Trophoblast cell (in vitro differentiated cells and primary cell): ENCODE results near the gene PLA2G4B.
A peak's percentile ranks its signal among the peaks of the same experiment; 100 is the strongest.

Experiments
- DNase-seq, 2 donors: peaks; one replicate each; pipeline ENCODE4 v3.0.0-alpha.2; 2016
- H2AFZ ChIP-seq: 2 replicates; pipeline ENCODE4 v1.6.1; 2013; ENCODE audit warnings: low read length, moderate library complexity, mild to moderate bottlenecking; ENCODE audit not compliant: insufficient read depth, poor library complexity
- H2AK5ac ChIP-seq: 2 replicates; pipeline ENCODE4 v1.6.1; 2013; ENCODE audit warnings: mild to moderate bottlenecking, low read length
- H2BK120ac ChIP-seq: 2 replicates; pipeline ENCODE4 v1.6.1; 2013; ENCODE audit warnings: low read length, mild to moderate bottlenecking, moderate library complexity; ENCODE audit not compliant: insufficient read depth, poor library complexity
- H2BK12ac ChIP-seq: 2 replicates; pipeline ENCODE4 v1.6.1; 2013; ENCODE audit warnings: mild to moderate bottlenecking, low read length, moderate library complexity
- H2BK5ac ChIP-seq: 2 replicates; pipeline ENCODE4 v1.6.1; 2013; ENCODE audit warnings: low read length, low read depth, moderate library complexity, mild to moderate bottlenecking; ENCODE audit not compliant: poor library complexity
- H3K14ac ChIP-seq: 2 replicates; pipeline ENCODE4 v1.6.1; 2013; ENCODE audit warnings: mild to moderate bottlenecking, low read length
- H3K18ac ChIP-seq: 2 replicates; pipeline ENCODE4 v1.6.1; 2013; ENCODE audit warnings: mild to moderate bottlenecking, low read length
- H3K23ac ChIP-seq: 2 replicates; pipeline ENCODE4 v1.6.1; 2013; ENCODE audit warnings: low read length
- H3K27ac ChIP-seq: 2 replicates; pipeline ENCODE4 v1.5.1; 2013; ENCODE audit warnings: low read depth, mild to moderate bottlenecking, inconsistent platforms, low read length, moderate library complexity
- H3K27me3 ChIP-seq: 2 replicates; pipeline ENCODE4 v1.6.1; 2013; ENCODE audit warnings: inconsistent platforms, mild to moderate bottlenecking, low read length, moderate library complexity; ENCODE audit not compliant: insufficient read depth
- H3K36me3 ChIP-seq, 2 experiments: 1 replicate in 1 of 2; 2 replicates in 1 of 2; pipeline ENCODE4 v1.6.1; 2013; ENCODE audit warnings: low read length in 2 of 2, mild to moderate bottlenecking in 2 of 2, moderate library complexity in 1 of 2; ENCODE audit not compliant: insufficient read depth in 2 of 2, control insufficient read depth in 1 of 2
- H3K4ac ChIP-seq: 2 replicates; pipeline ENCODE4 v1.6.1; 2013; ENCODE audit warnings: low read depth, mild to moderate bottlenecking, low read length, moderate library complexity
- H3K4me1 ChIP-seq, 2 experiments: 1 replicate in 1 of 2; 2 replicates in 1 of 2; pipeline ENCODE4 v1.6.1; 2013; ENCODE audit warnings: low read length in 2 of 2, mild to moderate bottlenecking in 2 of 2, moderate library complexity in 1 of 2; ENCODE audit not compliant: insufficient read depth in 2 of 2, control insufficient read depth in 1 of 2
- H3K4me2 ChIP-seq: 2 replicates; pipeline ENCODE4 v1.6.1; 2013; ENCODE audit warnings: inconsistent platforms, mild to moderate bottlenecking, low read length, moderate library complexity
- H3K4me3 ChIP-seq: 2 replicates; pipeline ENCODE4 v1.5.1; 2013; ENCODE audit warnings: mild to moderate bottlenecking, low read depth, low read length, inconsistent platforms
- H3K79me1 ChIP-seq: one replicate; pipeline ENCODE4 v1.6.1; 2013; ENCODE audit warnings: low read length
- H3K79me2 ChIP-seq: 2 replicates; pipeline ENCODE4 v1.6.1; 2013; ENCODE audit warnings: low read length, mild to moderate bottlenecking; ENCODE audit not compliant: control insufficient read depth, insufficient read depth, poor library complexity
- H3K9ac ChIP-seq: 2 replicates; pipeline ENCODE4 v1.6.1; 2013; ENCODE audit warnings: mild to moderate bottlenecking, low read length
- H3K9me3 ChIP-seq: 2 replicates; pipeline ENCODE4 v1.6.1; 2013; ENCODE audit warnings: low read depth, mild to moderate bottlenecking, control low read depth, inconsistent platforms, low read length; ENCODE audit not compliant: insufficient read depth
- H4K12ac ChIP-seq: 2 replicates; pipeline ENCODE4 v1.6.1; 2013; ENCODE audit warnings: low read depth, mild to moderate bottlenecking, low read length, moderate library complexity
- H4K8ac ChIP-seq: 2 replicates; pipeline ENCODE4 v1.6.1; 2013; ENCODE audit warnings: low read depth, mild to moderate bottlenecking, low read length, moderate library complexity
- H4K91ac ChIP-seq: one replicate; pipeline ENCODE4 v1.6.1; 2013; ENCODE audit warnings: low read depth, mild to moderate bottlenecking, low read length, moderate library complexity
- WGBS: extraction: QIAGEN DNeasy Blood & Tissue Kit; methylation state at CpG from one replicate; pipeline ENCODE4 v1.1.7; 2013; ENCODE audit warnings: missing lambda C conversion rate; ENCODE audit not compliant: insufficient read length, insufficient coverage; ENCODE audit errors: extremely low coverage; 5-methylcytosine and 5-hydroxymethylcytosine counted together

PLA2G4B gene

DNA sequence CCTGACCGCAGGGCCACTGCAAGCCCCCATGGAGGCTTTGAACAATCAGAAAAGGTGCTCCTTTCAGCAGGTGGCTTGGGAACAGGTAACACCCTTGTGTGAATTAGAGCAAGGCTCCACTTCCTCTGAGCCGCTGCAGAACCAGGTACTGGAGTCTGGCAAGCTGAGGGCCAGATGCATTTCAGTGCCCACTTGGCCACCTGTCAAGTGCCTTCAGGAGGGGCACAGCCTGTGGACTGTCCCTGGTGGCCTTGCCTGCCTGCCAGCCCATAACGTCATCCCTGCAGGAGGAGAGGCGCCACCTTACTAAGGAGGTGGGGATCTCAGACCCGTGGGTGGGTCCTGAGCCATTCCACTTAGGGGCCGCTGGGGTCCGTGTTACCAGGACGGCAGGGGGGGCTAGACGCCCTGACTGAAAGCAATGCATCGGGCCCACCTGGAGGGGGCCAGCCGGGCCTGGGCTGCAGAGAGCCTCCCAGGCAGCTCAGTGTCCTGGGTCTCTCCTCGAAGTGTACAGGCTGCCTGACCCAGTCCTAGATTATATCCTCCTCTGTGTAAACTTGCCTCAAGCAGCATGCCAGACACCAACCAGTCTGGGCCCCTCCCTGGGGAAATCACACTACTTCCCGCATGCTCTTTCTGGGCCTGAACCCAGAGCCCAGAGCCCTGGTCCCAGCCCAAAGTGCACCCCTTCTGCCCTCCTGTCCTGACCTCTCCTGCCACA lies 39.1 kb downstream of the PLA2G4B start:
- Histone ChIP-seq H3K4me3 (peak overlapping the region; percentile 1), H2BK120ac (no peak overlapping the region), H3K36me3 (no peaks in the 10 kb centered on the region), H3K79me2 (no peaks in the 10 kb centered on the region), H2AK5ac (no peak overlapping the region), H3K4ac (no peak overlapping the region), H2BK5ac (no peak overlapping the region), H3K4me1 (peaks cover 5 to 10% of the 10 kb centered on the region in 2 experiments), H3K14ac (no peak overlapping the region), H3K79me1 (no peaks in the 10 kb centered on the region), H3K27me3 (peaks cover 16% of the 10 kb centered on the region), H2BK12ac (no peak overlapping the region), H3K4me2 (no peak overlapping the region), H4K91ac (no peak overlapping the region), H3K23ac (no peak overlapping the region), H4K12ac (no peak overlapping the region), H3K9me3 (peaks cover 2% of the 10 kb centered on the region), H2AFZ (no peak overlapping the region), H3K27ac (no peak overlapping the region), H3K18ac (no peak overlapping the region), H3K9ac (no peak overlapping the region), H4K8ac (no peak overlapping the region)
- no peak for DNase-seq
- WGBS: no CpG with 5 or more reads among the region's 13 CpGs

DNA sequence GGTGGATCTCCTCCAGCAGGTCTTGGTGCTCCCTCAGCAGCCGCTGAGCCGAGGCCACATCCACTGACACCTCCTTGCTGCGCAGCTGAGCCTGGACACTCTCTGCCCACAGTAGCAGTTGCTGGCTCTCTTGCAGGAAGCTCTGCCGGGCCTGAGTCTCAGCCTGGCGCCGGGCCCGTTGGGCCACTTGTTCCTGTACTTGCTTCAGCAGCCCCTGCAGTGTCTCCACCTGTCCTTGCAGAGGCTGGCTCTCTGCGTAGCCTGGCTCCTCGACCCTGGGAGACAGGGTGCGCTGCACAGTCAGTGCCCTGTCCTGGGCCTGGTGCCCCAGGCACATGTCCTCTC lies 39.7 kb downstream of the PLA2G4B start:
- H3K36me3 ChIP-seq: no peaks in the 10 kb centered on the region
- H4K8ac ChIP-seq: no peak overlapping the region
- H2BK5ac ChIP-seq: no peak overlapping the region
- peaks cover 5 to 10% of the 10 kb centered on the region in 2 experiments for H3K4me1 ChIP-seq
- H2AK5ac ChIP-seq: no peak overlapping the region
- no peak overlapping the region for H3K18ac ChIP-seq
- no peak overlapping the region for H3K4me2 ChIP-seq
- H3K23ac ChIP-seq: no peak overlapping the region
- peaks cover 16% of the 10 kb centered on the region for H3K27me3 ChIP-seq
- no peaks in the 10 kb centered on the region for H3K79me2 ChIP-seq
- H3K4me3 ChIP-seq: no peak overlapping the region
- no peak overlapping the region for H3K14ac ChIP-seq
- peaks cover 2% of the 10 kb centered on the region for H3K9me3 ChIP-seq
- H3K9ac ChIP-seq: no peak overlapping the region
- no peak overlapping the region for H2AFZ ChIP-seq
- H4K91ac ChIP-seq: no peak overlapping the region
- no peak for DNase-seq
- H4K12ac ChIP-seq: no peak overlapping the region
- H2BK12ac ChIP-seq: no peak overlapping the region
- H3K4ac ChIP-seq: no peak overlapping the region
- H3K79me1 ChIP-seq: no peaks in the 10 kb centered on the region
- no peak overlapping the region for H2BK120ac ChIP-seq
- WGBS: no CpG with 5 or more reads among the region's 10 CpGs
- no peak overlapping the region for H3K27ac ChIP-seq

- Histone ChIP-seq H3K4me3 (no peak overlapping the region), H3K4ac (no peak overlapping the region), H3K9me3 (peaks cover 2% of the 10 kb centered on the region), H4K12ac (no peak overlapping the region), H2AFZ (no peak overlapping the region), H3K27me3 (peaks cover 16% of the 10 kb centered on the region), H3K4me1 (peaks cover 5 to 10% of the 10 kb centered on the region in 2 experiments), H3K79me2 (no peaks in the 10 kb centered on the region), H3K79me1 (no peaks in the 10 kb centered on the region), H2BK120ac (no peak overlapping the region), H3K14ac (no peak overlapping the region), H2AK5ac (no peak overlapping the region), H2BK5ac (no peak overlapping the region), H3K4me2 (no peak overlapping the region), H3K18ac (no peak overlapping the region), H3K9ac (no peak overlapping the region), H4K91ac (no peak overlapping the region), H2BK12ac (no peak overlapping the region), H3K27ac (no peak overlapping the region), H3K23ac (no peak overlapping the region), H3K36me3 (no peaks in the 10 kb centered on the region), H4K8ac (no peak overlapping the region)
- DNase-seq: no peak
- no CpG with 5 or more reads among the region's 10 CpGs for WGBS
Observed at GRCh38 chr15:41879321-41879845, 40.7 kb downstream of the PLA2G4B start.

DNA sequence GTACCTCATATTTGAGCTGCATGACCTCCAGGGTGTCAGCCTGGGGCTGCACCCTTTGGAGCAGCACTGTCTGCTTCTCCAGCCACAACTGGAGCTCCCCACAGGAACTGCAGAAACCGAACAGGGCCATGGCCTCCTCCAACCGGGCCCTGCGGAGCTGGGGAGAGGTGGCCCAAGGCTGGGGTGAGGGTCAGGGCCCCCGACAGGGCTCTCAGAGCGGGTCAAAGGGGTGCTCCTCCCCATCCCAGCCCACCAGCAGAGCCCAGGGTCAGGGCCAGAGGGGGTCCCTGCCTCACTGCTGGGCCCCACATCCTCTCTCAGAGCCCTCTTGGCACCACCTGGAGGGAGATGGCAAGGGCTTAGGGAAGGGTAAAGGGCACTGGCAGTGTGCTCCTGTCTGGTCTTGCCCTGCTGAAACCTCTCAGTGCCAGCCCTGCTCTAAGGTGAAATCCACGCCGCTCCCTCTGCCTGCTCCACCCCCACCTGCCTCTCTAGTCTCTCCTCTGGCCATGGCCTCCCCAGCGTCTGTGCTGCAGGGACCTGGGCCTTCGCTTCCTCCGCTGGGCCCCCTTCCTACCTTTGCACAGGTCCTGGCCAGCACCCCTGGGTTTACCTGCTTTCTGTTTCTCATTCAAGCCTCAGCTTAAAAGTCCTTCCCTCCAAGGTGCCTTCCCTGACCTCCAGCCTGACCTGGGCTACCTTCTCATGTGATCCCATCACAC lies 41.7 kb downstream of the PLA2G4B start:
- WGBS: no CpG with 5 or more reads among the region's 10 CpGs
- H3K4ac ChIP-seq: no peak overlapping the region
- peaks cover 5 to 10% of the 10 kb centered on the region in 2 experiments for H3K4me1 ChIP-seq
- H3K14ac ChIP-seq: no peak overlapping the region
- H2AFZ ChIP-seq: no peak overlapping the region
- H3K79me1 ChIP-seq: no peaks in the 10 kb centered on the region
- H3K79me2 ChIP-seq: no peaks in the 10 kb centered on the region
- H2BK12ac ChIP-seq: no peak overlapping the region
- peaks cover 16% of the 10 kb centered on the region for H3K27me3 ChIP-seq
- H3K36me3 ChIP-seq: no peaks in the 10 kb centered on the region
- no peak overlapping the region for H4K12ac ChIP-seq
- H3K4me3 ChIP-seq: no peak overlapping the region
- H3K4me2 ChIP-seq: no peak overlapping the region
- H2BK5ac ChIP-seq: no peak overlapping the region
- H3K9me3 ChIP-seq: peaks cover 2% of the 10 kb centered on the region
- no peak overlapping the region for H3K23ac ChIP-seq
- H2BK120ac ChIP-seq: no peak overlapping the region
- no peak overlapping the region for H3K9ac ChIP-seq
- no peak overlapping the region for H3K27ac ChIP-seq
- no peak for DNase-seq
- no peak overlapping the region for H3K18ac ChIP-seq
- no peak overlapping the region for H2AK5ac ChIP-seq
- no peak overlapping the region for H4K8ac ChIP-seq
- no peak overlapping the region for H4K91ac ChIP-seq
